Mucosa of descending colon (tissue), 3 donors: Measurements from ENCODE around the gene THRA. TPM values are rescaled to one million over a fixed set of nuclear protein-coding genes. Genes with fewer than 3 reads are reported as not detected.

Experiments used
- ATAC-seq: fragments of 200-7000 bp; cut with Tn5 transposase; one replicate; pipeline ENCODE4 v1.9.1; 2020; ENCODE audit warnings: mild to moderate bottlenecking, moderate library complexity
- DNase-seq, 3 donors: peaks; one replicate each; pipeline ENCODE4 v3.0.0-alpha.2; 2020
- H3K36me3 ChIP-seq: fragments of 200-600 bp; one replicate; pipeline ENCODE4 v1.8.0; 2021; ENCODE audit warnings: low read depth, mild to moderate bottlenecking
- H3K4me1 ChIP-seq: fragments of 200-600 bp; one replicate; pipeline ENCODE4 v1.8.0; 2021; ENCODE audit warnings: low read depth, mild to moderate bottlenecking
- H3K4me3 ChIP-seq: fragments of 200-600 bp; one replicate; pipeline ENCODE4 v1.8.0; 2021; ENCODE audit warnings: mild to moderate bottlenecking
- H3K9me3 ChIP-seq: fragments of 200-600 bp; one replicate; pipeline ENCODE4 v1.8.0; 2021; ENCODE audit warnings: mild to moderate bottlenecking
- intact Hi-C, 2 donors: fragments of 100-400 bp; cut with DNase I in 1 of 2; cut with micrococcal nuclease in 1 of 2; formaldehyde crosslinking; loops; one replicate each; pipeline versions ENCODE4 v1.11.0 to v1.11.1; 2022; cut with DNase I, micrococcal nuclease
- long read RNA-seq, 2 donors: library from polyadenylated mRNA; unstranded; transcript quantifications; one replicate each; pipeline ENCODE4 v2.0.0, GENCODE V29; 2019 to 2021
- total RNA-seq, 3 donors: library from RNA; stranded (reverse); fragmentation: NEBNext Ultra II Directional in 2 of 3; extraction: Animal tissue kit (Norgen Biotek cat#: 25700) in 2 of 3; gene quantifications; one replicate each; pipeline versions ENCODE4 v1.2.1 to v1.2.4, GENCODE V29; 2021 to 2023
- TF ChIP-seq, protein P1 (sequence below): fragments of 200-600 bp; IDR thresholded peaks from one replicate; pipeline ENCODE4 v1.8.0; 2022; ENCODE audit warnings: antibody characterized with exemption, mild to moderate bottlenecking
- donor health status: DM: no; HTN: no; CAD: no; lungs with moderate emphysema.
- donor health status: DM: no; HTN: no; CAD: no.
- donor health status: DM: no; HTN: yes; CAD: no.

Gene THRA, protein sequence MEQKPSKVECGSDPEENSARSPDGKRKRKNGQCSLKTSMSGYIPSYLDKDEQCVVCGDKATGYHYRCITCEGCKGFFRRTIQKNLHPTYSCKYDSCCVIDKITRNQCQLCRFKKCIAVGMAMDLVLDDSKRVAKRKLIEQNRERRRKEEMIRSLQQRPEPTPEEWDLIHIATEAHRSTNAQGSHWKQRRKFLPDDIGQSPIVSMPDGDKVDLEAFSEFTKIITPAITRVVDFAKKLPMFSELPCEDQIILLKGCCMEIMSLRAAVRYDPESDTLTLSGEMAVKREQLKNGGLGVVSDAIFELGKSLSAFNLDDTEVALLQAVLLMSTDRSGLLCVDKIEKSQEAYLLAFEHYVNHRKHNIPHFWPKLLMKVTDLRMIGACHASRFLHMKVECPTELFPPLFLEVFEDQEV
- 100 to 1,000 TPM in 1 of 3 donors, 10 to 100 TPM in 2; 56.8 to 114 (median 60.0) TPM for total RNA-seq
- long read RNA-seq, donor 1, full-length matches to known transcripts = 63 of 96 reads
- long read RNA-seq, donor 1, partial matches to known transcripts = 6 of 96 reads
- long read RNA-seq, donor 1, other reads (novel, unspliced or antisense) = 27 of 96 reads
- long read RNA-seq, donor 2, partial matches to known transcripts = 0 of 3 reads
- long read RNA-seq, donor 2, other reads (novel, unspliced or antisense) = 2 of 3 reads

DNA sequence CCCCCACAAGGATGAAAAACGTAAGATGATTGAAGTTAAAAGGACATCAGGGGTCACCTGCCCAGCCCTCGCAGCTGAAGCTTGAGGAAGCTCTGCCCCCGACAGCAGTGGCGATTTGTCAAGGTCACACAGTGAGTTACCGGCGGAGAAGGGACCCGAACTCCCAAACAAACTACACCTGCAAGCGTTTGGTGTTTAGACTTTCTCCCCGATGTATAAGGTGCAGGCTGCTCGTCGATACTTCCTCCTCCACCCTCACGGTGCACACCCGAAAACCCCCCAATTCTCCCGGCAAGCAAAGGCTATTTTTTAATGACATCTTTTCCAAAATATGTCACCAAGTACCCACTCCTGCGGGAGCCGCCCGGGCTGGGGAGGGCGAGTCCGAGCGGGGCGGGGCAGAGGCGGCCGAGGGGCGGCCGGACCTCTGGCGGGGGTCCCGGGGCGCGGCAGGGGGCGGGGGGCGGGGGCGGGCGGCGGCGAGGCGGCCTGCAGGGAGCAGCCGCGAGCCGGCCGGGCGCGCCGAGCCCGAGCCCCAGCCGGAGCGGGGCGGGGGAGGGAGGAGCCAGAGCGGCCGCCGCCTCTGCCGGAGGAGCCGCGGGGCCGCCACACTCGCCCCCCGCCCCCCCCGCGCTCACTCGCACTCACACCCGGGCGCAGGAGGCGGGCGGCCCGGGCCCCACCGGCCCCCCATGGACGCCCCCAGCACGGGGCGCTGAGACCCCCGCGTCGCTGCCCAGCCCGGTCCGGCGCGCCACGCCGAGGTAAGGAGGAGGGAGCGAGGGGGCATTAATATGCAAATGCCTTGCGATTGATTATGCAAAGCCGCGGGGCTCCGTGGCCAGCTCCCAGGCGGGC lies at the start of gene THRA:
Gene THRA (plus strand): TSS at position 637 of the 858 bp plus-strand sequence. CDS start 11,524 bp downstream, outside the sequence.
- ATAC-seq (peak; percentile 85), DNase-seq (peak; percentile 77 to 84 (median 83))
- H3K36me3 ChIP-seq = no peaks in the 10 kb centered on the region
- TF ChIP-seq, protein P1, sequence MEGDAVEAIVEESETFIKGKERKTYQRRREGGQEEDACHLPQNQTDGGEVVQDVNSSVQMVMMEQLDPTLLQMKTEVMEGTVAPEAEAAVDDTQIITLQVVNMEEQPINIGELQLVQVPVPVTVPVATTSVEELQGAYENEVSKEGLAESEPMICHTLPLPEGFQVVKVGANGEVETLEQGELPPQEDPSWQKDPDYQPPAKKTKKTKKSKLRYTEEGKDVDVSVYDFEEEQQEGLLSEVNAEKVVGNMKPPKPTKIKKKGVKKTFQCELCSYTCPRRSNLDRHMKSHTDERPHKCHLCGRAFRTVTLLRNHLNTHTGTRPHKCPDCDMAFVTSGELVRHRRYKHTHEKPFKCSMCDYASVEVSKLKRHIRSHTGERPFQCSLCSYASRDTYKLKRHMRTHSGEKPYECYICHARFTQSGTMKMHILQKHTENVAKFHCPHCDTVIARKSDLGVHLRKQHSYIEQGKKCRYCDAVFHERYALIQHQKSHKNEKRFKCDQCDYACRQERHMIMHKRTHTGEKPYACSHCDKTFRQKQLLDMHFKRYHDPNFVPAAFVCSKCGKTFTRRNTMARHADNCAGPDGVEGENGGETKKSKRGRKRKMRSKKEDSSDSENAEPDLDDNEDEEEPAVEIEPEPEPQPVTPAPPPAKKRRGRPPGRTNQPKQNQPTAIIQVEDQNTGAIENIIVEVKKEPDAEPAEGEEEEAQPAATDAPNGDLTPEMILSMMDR = no peak
- peak within 1 kb of the TSS; percentile 98 for H3K4me3 ChIP-seq
- H3K4me1 ChIP-seq = peaks cover 33% of the 10 kb centered on the region
- intact Hi-C loops = no loop called here
- no peaks in the 10 kb centered on the region for H3K9me3 ChIP-seq

DNA sequence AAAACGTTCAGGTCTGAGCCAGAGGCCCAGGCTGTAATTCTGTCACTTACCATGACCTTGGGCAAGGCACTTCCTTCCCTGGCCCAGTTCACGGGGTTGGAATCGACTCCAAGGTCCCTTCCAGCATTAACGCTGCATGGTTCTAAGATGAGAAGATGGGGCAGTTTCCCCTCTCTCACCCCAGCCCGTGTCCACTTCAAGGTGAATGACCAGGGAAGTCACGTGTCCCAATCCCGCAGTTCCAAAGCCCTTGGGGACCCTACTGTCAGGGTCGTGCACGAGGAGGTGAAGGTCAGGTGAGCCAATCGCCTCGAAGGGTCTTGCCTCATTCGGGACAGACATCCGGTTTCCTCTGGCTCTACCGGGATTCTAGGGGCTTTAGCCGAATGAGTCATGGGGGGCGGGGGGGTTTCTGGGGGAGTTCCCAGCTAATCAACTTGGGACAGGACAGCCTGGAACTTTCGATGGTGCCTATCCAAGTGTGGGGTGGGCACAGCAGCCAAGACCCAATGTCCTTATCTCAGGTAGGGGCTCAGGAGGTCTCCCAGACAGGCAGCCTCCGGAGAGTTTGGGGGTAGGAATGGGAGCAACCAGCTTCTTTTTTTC lies 48.3 kb upstream of the THRA start:
- no peak for DNase-seq
- intact Hi-C loops = loop anchor here in 1 of 2 donors (5.0 kb wide), 1 partner anchor 153 kb away; no protein-coding TSS in a partner anchor
- TF ChIP-seq, protein P1 = no peak
- H3K4me3 ChIP-seq = no peak overlapping the region
- H3K36me3 ChIP-seq = no peaks in the 10 kb centered on the region
- peak; percentile 18 for ATAC-seq
- no peaks in the 10 kb centered on the region for H3K9me3 ChIP-seq
- peaks cover 28% of the 10 kb centered on the region for H3K4me1 ChIP-seq

DNA sequence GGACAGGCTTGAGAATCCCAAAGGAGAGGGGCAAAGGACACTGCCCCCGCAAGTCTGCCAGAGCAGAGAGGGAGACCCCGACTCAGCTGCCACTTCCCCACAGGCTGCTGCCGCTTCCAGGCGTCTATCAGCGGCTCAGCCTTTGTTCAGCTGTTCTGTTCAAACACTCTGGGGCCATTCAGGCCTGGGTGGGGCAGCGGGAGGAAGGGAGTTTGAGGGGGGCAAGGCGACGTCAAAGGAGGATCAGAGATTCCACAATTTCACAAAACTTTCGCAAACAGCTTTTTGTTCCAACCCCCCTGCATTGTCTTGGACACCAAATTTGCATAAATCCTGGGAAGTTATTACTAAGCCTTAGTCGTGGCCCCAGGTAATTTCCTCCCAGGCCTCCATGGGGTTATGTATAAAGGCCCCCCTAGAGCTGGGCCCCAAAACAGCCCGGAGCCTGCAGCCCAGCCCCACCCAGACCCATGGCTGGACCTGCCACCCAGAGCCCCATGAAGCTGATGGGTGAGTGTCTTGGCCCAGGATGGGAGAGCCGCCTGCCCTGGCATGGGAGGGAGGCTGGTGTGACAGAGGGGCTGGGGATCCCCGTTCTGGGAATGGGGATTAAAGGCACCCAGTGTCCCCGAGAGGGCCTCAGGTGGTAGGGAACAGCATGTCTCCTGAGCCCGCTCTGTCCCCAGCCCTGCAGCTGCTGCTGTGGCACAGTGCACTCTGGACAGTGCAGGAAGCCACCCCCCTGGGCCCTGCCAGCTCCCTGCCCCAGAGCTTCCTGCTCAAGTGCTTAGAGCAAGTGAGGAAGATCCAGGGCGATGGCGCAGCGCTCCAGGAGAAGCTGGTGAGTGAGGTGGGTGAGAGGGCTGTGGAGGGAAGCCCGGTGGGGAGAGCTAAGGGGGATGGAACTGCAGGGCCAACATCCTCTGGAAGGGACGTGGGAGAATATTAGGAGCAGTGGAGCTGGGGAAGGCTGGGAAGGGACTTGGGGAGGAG lies 47.5 kb upstream of the THRA start, which contains the start of gene CSF3:
Gene CSF3 (plus strand): TSS at position 436 of the 993 bp plus-strand sequence. CDS start 35 bp downstream, at position 471.
- peaks cover 28% of the 10 kb centered on the region for H3K4me1 ChIP-seq
- H3K9me3 ChIP-seq = no peaks in the 10 kb centered on the region
- TF ChIP-seq, protein P1 = no peak
- intact Hi-C loops = no loop called here
- H3K4me3 ChIP-seq = no peak within 1 kb of the TSS
- ATAC-seq = peak; percentile 74
- peak; percentile 67 to 85 (median 76) for DNase-seq
- H3K36me3 ChIP-seq = no peaks in the 10 kb centered on the region

DNA sequence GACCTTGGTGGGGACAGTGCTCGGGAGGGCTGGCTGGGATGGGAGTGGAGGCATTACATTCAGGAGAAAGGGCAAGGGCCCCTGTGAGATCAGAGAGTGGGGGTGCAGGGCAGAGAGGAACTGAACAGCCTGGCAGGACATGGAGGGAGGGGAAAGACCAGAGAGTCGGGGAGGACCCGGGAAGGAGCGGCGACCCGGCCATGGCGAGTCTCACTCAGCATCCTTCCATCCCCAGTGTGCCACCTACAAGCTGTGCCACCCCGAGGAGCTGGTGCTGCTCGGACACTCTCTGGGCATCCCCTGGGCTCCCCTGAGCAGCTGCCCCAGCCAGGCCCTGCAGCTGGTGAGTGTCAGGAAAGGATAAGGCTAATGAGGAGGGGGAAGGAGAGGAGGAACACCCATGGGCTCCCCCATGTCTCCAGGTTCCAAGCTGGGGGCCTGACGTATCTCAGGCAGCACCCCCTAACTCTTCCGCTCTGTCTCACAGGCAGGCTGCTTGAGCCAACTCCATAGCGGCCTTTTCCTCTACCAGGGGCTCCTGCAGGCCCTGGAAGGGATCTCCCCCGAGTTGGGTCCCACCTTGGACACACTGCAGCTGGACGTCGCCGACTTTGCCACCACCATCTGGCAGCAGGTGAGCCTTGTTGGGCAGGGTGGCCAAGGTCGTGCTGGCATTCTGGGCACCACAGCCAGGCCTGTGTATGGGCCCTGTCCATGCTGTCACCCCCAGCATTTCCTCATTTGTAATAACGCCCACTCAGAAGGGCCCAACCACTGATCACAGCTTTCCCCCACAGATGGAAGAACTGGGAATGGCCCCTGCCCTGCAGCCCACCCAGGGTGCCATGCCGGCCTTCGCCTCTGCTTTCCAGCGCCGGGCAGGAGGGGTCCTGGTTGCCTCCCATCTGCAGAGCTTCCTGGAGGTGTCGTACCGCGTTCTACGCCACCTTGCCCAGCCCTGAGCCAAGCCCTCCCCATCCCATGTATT lies 46.5 kb upstream of the THRA start:
- TF ChIP-seq, protein P1 = no peak
- H3K4me1 ChIP-seq = peaks cover 28% of the 10 kb centered on the region
- H3K9me3 ChIP-seq = no peaks in the 10 kb centered on the region
- DNase-seq = peak in 1 of 3 donors; percentile 21
- no peak overlapping the region for H3K4me3 ChIP-seq
- H3K36me3 ChIP-seq = no peaks in the 10 kb centered on the region
- intact Hi-C loops = no loop called here
- no peak for ATAC-seq
